Activated effector memory CD4-positive, alpha-beta T cell treated with anti-CD3 and anti-CD28 coated beads, Interleukin-2, amount 50 U/mL, for 16 hours (primary cell): ENCODE measurements around the gene BACH2.
A peak's percentile ranks its signal among the peaks of the same experiment; 100 is the strongest.
"Not testable (repeated sequence)": the region's sequence is repeated elsewhere in the genome, so short reads cannot be mapped to it uniquely, and the experiment has no call there.

Source experiments
- DNase-seq: peaks from one replicate; pipeline ENCODE4 v3.0.0-alpha.2; 2020

The BACH2 gene

DNA sequence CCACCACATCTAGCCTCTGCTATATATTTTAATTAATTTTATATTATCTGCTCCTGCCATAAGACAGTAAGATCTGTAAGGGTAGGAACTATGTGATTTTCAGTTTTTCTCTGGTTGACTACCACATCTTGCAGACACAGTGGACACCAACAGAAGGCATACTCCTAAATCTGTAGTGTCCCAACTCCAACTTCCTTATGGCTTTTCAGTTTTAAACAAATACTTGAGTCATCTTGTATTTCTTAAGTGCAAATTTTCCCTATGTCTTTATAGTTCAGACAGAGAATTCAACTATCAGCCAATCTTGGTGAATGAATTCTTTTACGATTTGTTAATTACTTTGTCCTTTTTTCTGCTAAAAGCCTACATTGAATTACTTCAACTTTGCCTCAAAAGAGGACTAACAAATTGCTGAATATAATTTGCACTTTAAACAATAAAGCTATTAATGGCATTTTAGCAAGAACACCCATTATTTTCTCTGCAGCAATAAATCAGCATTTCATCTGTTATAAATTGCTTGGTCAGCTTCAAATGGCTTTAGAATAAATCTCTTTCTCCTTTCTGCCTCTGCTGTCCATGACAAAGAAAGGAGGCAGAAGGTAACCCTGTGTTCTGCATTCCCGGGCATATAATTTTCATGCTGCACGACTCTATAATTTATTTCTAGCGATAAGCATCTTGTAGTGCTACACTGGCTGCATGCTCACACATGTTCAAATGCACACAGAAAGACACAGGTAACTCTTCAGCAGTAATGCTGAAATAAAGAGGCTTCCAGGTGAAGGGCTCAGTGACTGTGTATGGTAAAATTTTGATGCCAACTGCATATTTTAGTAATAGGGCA lies 144.8 kb downstream of the BACH2 start:
- DNase-seq, result no peak

DNA sequence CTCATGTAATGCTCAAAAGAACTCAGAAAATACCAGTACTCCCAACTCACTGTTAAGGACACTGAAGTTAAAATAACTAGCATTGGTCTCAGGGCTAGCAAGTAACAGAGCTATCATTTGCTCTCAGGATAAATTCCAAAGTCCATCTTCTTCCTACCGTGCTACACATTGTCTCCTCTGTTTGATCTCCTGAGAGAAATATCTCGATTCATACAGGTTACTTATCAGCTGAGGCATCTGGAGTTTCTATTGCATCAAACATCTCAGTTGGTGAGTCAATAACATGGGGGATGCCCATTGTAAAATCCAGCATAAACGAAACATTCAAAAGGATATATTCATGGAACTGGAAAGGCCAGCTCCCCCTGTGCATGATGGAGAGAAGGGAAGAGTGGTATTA lies 147.4 kb downstream of the BACH2 start:
- no peak for DNase-seq

DNA sequence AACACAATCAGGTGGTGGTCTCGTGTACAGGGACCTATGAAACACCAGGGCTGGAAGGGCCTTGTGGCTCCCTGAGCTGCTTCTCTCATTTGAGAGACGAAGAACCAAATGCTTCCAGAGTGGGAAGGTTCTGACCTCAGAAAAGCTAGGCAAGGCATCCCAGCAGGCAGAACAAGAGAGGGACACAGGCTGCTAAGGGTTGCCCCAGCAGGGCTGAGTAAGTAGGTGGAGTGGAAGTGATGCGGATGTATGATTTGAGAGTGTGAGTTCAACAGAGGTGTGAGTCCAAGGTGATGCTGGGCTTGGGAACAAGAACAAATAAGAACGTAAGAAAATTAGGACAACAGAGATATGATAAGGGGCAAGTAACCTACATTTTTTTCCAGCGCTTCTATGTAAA lies 147.8 kb downstream of the BACH2 start:
- DNase-seq, result no peak

DNA sequence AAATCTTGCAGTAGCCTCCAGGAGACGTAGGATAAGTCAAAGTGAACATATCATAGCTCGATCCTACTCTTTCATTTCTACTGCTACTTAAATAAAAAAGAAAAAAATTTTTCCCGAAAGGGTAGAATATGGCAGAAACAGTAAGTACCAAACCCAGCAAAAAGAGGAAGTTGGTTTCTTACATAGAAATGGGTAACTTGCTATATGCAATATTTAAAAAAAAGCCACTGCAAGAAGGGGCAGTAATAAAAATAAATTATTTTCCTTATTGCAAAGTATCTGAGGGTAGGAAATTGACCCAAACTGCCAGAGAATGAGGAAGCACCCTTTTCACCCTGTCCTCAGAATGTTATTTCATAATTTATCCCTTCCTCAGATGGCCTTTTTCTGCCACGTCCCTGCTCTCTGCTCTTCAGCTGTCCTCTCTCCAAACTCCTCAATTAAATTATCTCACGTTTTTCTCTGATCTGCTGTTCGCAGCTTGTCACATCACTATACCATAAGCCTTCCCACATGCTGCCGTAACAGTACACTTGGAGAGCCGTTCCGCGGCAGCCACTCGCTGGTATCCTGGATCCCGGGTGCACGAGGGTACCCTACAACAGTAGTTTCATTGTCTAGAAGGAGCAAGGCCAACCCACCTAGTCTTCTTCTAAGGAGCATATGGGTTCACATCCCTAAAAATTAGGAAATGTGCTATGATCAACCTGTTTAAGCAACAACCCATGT lies 149.6 kb downstream of the BACH2 start:
- no peak for DNase-seq

DNA sequence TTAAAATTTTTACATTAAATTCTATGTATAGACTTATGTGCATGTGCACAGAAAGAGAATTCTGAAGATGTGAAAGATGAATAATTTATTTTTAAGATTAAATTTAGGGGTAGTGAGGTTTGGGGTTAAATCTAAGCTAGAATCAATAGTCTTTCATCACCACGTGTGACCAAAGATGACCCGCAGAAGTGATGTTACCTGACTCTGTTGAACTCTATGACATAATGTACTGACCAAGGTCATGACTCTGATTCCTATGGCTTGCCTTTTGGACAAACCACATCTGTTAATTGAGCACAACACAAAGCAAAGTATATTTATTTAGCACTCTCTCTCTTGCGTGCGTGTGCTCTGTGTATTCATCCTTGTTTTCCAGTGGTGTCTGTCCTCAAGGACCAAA lies 150.6 kb downstream of the BACH2 start:
- DNase-seq, result no peak

DNA sequence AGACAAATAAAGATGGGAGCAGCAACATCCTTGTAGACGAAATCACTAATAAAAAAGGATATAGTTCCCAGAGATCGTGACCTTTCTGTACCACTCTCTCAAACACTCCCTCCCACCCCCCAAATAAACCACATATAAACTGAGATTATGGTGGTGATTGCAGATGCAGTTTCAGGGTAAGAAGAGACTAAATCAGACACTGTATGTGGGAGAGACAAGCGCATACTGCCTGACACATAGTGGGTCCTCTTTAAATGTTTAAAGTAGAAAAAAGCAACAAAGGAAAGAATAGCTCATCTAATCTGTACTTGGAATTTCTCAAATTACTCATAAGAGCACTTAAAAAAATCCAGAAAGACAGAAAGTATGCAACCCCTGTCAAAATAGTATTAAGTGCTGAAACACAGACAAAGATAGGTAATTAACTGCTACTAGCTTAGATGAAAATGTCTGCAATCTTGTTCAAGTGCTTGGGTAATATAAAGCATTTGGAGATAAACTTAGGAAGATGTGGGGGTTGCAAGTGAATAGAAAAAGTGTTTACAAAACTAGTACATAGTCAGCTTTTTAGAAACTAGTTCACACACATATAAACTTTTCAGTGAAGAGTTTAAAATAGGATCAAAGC lies 151.6 kb downstream of the BACH2 start:
- DNase-seq, result no peak

DNA sequence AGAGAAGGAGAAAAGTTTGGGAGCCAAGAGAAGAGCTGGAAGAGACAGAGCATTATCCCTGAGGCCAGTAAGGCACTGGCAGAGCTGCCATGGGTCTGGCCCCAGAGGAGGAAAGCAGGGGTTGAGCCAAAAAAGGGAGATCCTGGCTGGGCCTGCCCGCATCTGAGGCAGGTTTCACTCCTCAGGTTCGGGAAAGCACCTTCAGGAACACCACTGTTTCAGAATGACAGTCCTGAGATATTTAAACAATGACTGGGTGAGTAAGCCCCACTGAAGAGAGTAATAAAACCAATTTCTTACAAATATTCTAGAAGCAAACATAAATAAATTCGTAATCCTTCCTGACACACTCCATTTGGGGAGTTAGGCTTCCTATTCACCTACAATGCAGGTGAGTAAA lies 152.2 kb downstream of the BACH2 start:
- peak; percentile 68 for DNase-seq

DNA sequence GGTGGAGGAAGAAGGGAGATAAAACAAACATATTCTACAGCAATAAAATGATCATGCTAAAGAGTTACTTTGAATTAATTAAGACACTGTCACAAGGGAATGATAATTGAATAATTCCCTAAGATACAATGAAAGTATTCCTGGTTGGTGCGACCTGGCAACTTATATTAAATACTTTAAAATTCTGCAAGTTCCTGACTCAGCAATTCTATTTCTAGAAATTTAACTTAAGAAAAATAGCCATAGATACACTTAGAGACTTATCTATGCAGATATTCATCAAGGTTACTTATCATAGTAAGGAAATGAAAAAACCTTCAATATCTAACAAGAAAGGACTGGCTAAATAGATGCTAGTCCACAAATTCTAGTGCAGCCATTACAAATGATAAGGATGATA lies 156.0 kb downstream of the BACH2 start:
- DNase-seq, result no peak

DNA sequence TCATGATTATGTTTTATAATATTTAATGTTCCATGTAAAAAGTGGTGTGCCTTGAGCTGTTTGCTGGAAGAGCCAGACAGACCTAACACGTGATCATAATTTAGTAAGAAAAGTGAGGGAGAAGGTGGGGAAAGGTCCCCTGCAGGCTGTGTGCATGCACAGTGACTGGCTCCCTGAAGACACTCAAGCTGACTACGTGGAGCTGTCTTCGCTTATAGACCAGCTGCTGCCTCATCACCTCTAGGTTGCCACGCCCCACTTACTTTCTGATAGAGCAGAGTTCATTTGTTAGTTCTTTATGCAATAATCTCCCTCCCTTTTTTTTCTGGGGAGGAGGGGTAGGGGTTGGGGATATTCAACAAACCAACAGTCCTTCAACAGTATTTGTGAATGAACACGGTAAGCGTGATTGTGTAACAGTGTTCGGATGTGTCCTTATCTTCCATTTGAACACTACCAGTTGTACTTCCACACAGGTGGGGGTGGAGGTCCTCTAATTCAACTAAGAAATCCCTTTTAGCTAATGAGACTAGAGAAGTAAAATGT lies 157.3 kb downstream of the BACH2 start:
- DNase-seq, result no peak

DNA sequence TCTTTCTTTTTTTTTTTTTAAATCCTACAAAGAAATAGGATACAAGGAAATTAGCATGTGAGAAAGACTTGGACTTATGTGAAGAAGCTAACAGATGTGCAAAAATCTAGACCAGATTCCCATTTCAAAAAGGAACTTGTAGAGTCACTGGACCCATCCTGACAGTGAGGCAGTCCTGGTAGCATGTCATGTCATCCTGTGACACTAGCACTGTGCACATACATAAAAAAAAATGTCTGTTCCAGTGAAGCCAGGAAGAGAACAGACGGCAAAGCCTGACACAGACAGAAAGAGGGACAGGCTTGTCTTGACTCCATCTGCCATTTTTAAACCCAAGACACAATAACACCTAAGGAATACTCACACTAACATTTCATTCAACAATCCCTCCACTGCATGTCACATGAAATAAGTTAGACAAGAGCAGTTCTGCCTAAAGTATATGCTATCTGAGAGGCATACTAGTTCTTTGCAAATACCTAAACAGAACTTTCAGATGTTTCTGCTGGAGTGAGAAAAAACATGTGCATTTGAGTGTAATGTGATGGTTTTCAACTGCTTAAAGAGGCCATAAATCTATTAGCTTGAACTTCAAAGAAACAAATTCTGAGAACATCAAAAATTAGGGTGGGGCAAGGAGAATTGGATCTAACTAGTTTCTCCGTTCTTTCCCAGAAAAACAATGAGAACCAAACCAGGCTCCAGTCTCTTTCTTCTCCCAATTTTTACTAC lies 159.6 kb downstream of the BACH2 start:
- DNase-seq, result no peak

DNA sequence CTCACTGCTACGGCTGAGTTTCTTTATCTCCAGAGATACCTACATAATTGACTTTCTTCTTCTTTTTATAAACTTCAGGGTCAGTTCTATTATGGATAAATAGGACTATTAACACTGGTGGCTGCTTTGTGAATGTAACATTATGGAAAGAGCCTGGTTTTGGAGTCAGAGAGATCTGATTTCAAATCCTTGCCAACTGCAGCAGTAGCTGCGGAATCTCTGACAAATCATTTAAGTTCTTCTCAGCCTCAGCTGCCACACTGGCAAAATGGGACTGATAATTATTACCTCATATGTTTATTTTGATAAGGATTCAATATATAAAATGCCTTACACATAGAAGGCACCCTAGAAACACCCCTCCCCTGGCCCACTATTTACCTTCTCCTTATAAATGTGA lies 160.5 kb downstream of the BACH2 start:
- DNase-seq, result no peak

DNA sequence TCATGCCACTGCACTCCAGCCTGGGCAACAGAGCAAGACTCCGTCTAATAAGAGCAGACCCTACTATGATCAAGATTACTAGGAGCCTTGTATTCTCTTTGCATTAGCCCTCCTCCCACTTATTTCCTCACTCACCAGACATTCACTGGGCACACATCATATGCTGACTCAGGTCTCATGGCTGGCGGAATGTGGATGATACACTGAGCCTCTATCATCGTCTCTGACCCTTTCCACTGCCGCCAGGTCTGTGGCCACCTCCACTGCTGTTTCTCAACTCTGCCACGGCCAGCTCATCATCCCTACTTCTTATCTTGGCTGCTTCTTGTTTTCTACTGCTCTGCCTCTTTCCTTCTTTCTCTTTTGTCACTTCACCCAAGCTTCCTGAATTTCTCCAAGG lies 161.0 kb downstream of the BACH2 start:
- no peak for DNase-seq

DNA sequence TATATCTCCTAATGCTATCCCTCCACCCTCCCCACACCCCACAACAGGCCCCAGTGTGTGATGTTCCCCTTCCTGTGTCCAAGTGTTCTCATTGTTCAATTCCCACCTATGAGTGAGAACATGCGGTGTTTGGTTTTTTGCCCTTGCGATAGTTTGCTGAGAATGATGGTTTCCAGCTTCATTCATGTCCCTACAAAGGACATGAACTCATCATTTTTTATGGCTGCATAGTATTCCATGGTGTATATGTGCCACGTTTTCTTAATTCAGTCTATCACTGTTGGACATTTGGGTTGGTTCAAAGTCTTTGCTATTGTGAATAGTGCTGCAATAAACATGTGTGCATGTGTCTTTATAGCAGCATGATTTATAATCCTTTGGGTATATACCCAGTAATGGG lies 163.0 kb downstream of the BACH2 start:
- DNase-seq, result not testable (repeated sequence)

DNA sequence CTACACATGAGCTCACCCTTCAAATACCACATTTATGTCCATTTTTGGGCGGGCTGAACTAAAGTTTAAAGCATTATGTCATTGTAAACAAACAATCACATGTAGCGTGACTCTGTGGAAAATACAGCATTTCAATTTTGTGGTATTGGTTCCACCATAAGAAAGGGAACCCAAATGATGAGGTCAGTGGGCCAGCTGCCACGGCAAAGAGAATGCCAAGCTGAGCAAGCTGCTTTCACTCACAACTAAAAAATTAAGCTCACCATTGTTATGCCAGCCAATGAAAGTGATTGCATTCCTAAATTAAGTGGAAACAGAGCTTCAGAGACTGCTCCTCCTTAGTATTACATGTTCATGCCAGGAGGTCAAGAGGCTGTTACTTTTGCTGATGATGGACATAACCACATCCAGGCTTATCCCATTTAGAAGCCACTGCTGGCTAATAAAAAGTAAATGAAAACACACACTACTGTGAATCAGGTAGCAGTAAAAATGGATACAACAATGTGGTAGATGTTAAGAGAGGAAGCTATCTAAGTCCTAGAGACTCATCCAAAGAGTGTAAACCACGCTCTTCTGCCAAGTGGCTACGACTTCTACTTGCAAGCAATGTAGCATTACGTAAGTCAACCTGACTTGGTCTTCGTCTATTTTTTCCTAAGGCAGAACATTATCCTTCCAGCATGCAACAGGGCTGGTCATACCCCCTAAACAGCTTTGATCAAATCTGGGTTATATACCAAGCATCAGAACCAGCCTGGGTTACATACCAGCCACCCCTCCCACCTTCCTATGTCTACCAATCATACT lies 164.8 kb downstream of the BACH2 start:
- DNase-seq, result no peak

DNA sequence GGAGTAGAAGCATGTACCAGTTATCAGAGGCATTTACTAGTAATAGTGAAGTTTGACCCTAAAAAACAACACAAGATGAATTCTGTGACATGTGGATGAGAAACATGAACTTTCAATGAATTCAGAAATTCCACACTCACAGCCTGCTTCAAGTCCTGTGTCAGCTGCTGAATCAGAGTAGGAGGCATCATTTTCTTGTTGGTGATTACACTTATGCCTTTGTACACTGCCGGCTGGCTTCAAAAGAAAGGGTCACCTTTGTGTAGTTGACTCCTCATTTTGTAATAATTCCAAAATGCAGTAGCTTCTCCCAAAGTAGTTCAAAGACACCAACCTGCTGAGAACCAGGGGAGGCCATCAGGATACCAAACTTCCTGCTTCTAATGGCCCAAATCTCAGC lies 165.5 kb downstream of the BACH2 start:
- DNase-seq, result no peak

DNA sequence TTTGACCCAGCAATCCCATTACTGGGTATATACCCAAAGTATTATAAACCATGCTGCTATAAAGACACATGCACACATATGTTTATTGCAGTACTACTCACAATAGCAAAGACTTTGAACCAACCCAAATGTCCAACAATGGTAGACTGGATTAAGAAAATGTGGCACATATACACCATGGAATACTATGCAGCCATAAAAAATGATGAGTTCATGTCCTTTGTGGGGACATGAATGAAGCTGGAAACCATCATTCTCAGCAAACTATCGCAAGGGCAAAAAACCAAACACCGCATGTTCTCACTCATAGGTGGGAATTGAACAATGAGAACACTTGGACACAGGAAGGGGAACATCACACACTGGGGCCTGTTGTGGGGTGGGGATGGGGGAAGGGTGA lies 168.0 kb downstream of the BACH2 start:
- not testable (repeated sequence) for DNase-seq

DNA sequence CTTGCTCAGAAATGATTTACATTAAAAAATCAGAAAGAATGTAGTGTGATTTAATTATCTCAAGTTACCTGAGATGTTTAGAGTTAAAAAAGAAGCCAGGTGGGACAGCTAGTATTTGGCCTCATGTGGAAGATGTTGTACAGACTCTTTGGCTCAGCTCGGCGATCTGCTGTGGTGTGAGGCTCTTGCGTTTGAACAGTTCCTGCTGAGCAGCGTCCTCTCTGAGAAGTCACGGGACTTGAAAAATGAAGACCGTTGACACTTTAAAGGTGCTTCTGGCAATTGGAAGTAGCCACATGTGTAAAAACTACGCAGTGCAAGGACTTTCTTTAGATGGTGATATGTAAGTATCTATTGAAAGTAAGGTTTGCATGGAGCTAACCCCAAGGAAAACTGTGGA lies 169.0 kb downstream of the BACH2 start:
- DNase-seq, result no peak

DNA sequence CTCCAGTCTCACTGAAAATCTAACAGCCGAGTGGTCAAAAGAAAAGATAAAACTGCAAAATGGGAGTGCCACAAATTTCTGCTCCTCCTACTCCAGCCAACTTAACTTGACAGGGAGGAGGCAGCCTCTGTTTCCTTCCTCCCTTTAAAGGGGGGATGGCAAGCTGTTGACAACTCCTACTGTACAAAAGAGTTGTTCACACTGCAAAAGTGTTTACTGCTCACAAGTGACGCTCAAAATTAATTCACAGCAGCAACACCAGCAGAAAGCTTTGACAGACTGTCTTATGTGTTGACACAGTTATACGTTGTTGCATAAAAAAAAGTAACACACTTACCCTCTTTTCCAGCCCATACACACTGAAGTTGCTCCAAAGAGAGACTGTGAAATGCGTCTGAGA lies 169.8 kb downstream of the BACH2 start:
- no peak for DNase-seq

DNA sequence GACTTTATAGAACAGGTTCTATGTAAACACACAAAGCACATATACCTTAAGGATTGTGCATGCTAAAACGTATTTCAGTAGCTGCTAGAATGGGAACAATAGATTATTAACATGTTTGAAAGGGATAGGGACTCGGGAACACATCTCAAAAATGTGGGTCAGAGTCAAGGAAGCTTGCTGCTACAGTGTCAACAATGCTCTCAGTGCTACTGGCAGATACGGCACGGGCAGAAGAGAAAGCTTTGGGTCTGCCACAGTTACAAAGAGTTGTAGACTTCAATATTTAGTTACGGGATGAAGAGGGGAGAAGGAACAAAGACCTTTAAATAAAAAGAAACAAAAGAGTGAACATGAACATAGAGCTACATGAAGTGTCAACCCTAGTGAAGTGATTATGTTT lies 170.5 kb downstream of the BACH2 start:
- no peak for DNase-seq

DNA sequence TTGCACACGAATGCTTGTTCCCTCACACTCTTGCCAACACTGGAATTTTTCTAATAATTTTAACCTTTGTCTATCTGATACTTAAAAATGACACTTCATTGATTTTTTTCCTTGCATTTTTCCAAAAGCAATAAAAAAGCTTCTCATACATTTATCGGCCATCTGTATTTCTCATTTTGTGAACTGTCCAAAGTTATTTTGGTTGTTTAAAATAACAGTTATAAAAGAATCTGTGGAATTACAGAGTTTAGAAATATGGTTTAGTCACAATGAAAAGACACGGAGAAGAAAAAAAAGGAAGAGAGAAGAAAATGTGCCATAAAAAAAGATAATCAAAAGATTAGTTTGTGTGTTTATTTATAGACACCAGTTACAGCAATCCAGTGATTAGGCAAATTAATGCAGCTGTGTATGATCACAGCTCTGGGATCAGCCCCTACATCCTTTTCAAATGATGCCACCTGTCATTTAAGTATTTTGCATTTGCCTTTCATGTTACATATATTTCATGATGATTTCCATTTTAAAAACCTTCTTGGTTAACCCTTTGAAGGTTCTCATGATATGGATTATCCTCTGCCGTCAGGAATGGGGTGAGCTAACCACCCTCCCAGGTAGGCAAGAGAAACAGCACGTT lies 171.7 kb downstream of the BACH2 start:
- no peak for DNase-seq

DNA sequence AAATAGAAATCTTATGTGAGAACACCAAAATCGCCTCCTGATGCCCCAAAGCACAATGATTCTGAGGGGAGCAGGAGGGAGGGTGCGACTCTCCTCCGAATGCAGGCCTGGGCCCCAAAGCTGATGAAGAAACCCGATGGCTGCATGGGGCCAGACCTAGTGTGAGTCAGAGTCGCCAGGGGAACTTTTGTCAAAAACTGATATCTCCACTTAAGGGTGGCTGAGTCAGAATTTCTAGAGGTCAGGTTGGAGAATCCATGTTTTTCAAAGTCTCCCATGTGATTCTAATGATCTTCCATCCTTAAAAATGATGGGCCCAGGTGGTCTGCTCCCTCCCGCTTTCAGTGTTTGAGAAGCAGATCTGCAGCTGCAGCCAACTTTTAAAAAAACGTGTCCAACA lies 172.8 kb downstream of the BACH2 start:
- no peak for DNase-seq

DNA sequence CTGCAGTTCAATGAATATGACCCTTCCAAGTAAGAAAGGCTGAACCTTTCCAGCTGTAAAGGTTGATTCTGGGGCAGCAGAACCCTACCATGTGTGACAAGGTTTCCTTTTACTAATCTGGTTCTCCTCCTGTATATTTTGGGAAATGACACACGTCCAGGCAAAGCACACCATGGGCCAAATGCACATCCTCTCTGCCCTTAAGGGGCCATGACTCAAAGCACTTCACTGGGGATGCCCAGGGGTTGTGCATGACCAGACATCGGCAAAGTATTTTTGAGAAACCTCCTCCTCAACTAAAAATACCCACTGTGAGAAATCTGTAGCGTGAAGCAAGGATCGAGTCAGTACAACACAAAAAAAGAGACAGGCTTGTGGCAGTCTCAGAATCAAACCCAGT lies 174.7 kb downstream of the BACH2 start:
- no peak for DNase-seq
